Measurements from ENCODE around the gene PDE3A.

PDE3A gene

DNA sequence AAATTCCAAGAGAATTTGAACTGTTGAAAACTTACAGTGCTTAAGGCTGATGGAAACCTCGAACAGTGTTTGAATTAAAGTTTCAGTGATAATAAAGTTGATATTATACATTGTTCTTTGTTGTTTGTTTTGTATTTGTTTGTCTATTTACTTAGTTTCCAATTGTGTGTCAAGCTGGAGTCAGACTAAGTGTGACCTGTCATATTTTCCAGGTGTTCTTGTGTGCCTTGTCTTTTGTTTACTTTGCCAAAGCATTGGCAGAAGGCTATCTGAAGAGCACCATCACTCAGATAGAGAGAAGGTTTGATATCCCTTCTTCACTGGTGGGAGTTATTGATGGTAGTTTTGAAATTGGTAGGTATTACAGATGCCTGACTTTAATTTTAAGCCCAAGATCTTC, 332.8 kb downstream of the PDE3A start:
- DNase-seq (ENCODE audit: low read depth, low spot score) = no peak

GRCh38 chr12:20704860-20705259, 336.5 kb downstream of the PDE3A start:
- no peak for DNase-seq (ENCODE audit: low read depth, low spot score)

GRCh38 chr12:20711846-20712245, 343.5 kb downstream of the PDE3A start:
- DNase-seq (ENCODE audit: low read depth, low spot score) = no peak

DNA sequence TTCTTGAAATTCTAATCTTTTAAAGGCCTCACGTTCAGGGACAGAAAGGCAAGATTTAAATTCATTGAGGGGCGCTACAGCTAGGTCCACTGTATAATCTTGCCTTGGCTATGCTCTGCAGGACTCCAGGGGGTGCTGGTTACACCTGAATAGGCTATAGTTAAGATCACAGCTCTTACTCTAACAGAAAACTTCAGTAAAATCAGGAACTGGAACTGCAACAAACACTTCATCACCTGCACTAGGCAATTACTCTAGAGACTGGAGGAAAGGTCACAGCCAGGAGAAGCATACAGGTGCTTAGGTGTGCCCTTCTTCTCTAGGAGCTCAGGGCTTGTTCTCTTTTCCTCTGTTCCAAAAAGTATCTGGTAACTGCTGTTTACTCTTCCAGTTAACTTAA, 347.7 kb downstream of the PDE3A start:
- DNase-seq (ENCODE audit: low read depth, low spot score) = no peak

DNA sequence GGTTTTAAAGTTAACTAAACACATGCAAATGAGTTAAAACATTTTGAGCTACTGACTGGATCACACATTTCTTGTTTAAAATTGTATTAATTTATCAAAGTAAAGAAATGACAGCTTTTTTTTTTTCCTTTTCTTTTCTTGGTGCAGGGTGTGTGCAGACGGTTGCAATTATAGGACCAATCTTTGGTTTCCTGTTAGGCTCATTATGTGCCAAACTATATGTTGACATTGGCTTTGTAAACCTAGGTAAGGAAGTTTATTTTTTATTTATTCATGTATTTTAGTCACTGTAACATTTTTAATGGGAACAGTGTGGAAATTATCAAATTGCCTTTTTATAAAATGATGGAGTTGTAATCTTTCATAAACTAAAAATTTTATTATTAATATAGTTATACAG, 348.6 kb downstream of the PDE3A start:
- DNase-seq (ENCODE audit: low read depth, low spot score) = no peak

DNA sequence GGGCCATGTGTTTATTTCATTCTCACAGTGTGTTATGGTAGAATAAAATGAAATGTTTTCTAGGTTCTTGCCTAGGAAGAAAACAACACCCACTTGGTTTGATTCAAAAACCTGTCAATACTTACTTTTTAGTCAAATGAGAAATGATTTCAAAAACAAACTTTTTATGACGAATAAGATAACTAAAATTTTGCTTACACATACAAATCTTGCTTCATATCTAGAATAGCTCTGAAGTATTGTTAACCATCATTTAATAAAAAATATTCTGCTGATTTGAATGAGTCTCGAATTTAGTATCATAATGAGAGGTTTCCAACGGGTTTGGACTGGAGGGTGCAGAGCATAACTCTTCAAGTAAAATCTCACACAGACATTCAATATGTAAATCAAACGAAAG, 350.0 kb downstream of the PDE3A start:
- no peak for DNase-seq (ENCODE audit: low read depth, low spot score)

DNA sequence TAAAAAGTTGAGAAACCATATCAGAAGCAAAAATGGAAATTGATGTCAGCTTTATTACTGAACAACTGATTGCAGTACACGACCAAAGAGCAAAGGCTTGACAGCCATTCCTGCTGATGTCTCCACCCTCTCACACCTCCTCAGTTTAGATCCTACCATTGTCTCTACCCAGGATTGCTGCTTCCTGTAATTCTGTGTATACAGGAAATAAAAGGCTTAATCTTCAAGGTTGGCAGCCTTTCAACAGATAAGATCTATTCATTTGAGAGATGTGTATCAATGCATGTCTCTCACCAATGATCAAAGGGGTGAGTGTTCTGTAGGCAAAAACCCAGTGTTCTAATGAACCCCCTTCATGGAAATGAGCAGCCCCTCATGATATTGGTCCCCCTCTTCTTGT, 353.8 kb downstream of the PDE3A start:
- no peak for DNase-seq (ENCODE audit: low read depth, low spot score)

DNA sequence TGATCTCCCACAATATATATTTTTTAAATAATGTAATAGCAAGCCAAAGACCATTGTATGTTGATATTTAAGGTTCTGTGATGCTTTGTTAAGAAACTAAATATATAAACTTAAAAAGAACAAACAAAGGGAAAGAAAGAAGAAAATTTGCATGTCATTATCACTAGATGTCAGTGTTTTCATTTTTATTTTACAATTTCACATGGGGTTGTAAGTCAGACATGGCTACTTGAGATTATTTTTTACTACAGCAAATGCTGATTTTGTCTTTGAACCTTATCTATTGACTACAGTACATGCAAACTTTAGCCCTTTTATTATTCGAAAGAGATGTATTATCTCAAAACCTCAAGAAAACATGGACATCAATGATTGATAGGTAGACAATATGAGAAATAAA, 362.9 kb downstream of the PDE3A start:
- DNase-seq (ENCODE audit: low read depth, low spot score) = no peak
